HCT116 (cell line): ENCODE results near the gene SNX19. TPM values are rescaled to one million over a fixed set of nuclear protein-coding genes. Genes with fewer than 3 reads are reported as not detected.

Experiments
- ATAC-seq: fragments of 200-7000 bp; cut with Tn5 transposase; 2 replicates; pipeline ENCODE4 v1.9.1; 2020; ENCODE audit warnings: mild to moderate bottlenecking, moderate library complexity
- BruUV-seq: library from RNA; stranded (reverse); fragments of 400-500 nt; replicated peaks from 2 replicates; lab custom pipeline; 2021; lab: Mats Ljungman, UMichigan
- CTCF ChIA-PET: fragments of 300-600 bp; sonication (Branson Sonifier 250); formaldehyde crosslinking; loops from one replicate; lab custom pipeline; 2021; ENCODE audit warnings: antibody characterized with exemption; lab: Charles Lee
- POLR2A ChIA-PET: fragments of 300-600, 350-600 bp; sonication (Branson Sonifier 250); formaldehyde crosslinking; loops from one replicate; lab custom pipeline; 2021; ENCODE audit warnings: antibody characterized with exemption; lab: Charles Lee
- RAD21 ChIA-PET, 2 experiments: fragments of 300-600 bp; sonication (Branson Sonifier 250); formaldehyde crosslinking; loops; one replicate each; lab custom pipeline; 2023; ENCODE audit warnings: low total read pairs in 2 of 2; ENCODE audit not compliant: uncharacterized antibody in 2 of 2, unreplicated experiment in 2 of 2, low non-redundant PET in 1 of 2; lab: Charles Lee
- DNase-seq: peaks from one replicate; pipeline ENCODE4 v3.0.0-alpha.2; 2010; ENCODE audit warnings: low read depth, low spot score
- H2AFZ ChIP-seq: fragments of 200-600 bp; shearing (Covaris generic), sonication (generic); 2 replicates; pipeline ENCODE4 v1.6.1; 2017; ENCODE audit warnings: low read depth, mixed run types, mixed read lengths, antibody characterized with exemption, low read length; ENCODE audit not compliant: poor library complexity, severe bottlenecking
- H3K27ac ChIP-seq: 2 replicates; pipeline ENCODE4 v1.5.1; 2012; ENCODE audit warnings: low read depth, low read length
- H3K27me3 ChIP-seq: fragments of 200-600 bp; sonication (generic); 2 replicates; pipeline ENCODE4 v1.6.1; 2016; ENCODE audit warnings: mixed run types, low read length, mixed read lengths; ENCODE audit not compliant: insufficient read depth
- H3K36me3 ChIP-seq, 2 experiments: fragments of 200-500 bp in 1 of 2; fragments of 200-600 bp in 1 of 2; sonication (Bioruptor generic) in 1 of 2; sonication (generic) in 1 of 2; 2 replicates each; pipeline versions ENCODE4 v1.5.1 to v1.6.1; 2014 to 2016; ENCODE audit warnings: low read length in 2 of 2, inconsistent platforms in 1 of 2, mixed read lengths in 1 of 2, mixed run types in 1 of 2; ENCODE audit not compliant: insufficient read depth in 2 of 2, control insufficient read depth in 1 of 2
- H3K4me1 ChIP-seq, 2 experiments: fragments of 200-600 bp in 1 of 2; sonication (generic) in 1 of 2; 2 replicates each; pipeline versions ENCODE4 v1.5.1 to v1.6.1; 2012 to 2017; ENCODE audit warnings: low read length in 2 of 2, inconsistent platforms in 1 of 2, mild to moderate bottlenecking in 1 of 2, mixed read lengths in 1 of 2, mixed run types in 1 of 2, moderate library complexity in 1 of 2; ENCODE audit not compliant: insufficient read depth in 2 of 2, control insufficient read depth in 1 of 2
- H3K4me2 ChIP-seq: fragments of 200-600 bp; sonication (generic); 2 replicates; pipeline ENCODE4 v1.6.1; 2017; ENCODE audit warnings: mixed run types, low read length, mixed read lengths
- H3K4me3 ChIP-seq, 2 experiments: fragments of 200-600 bp in 1 of 2; sonication (generic) in 1 of 2; replicated peaks in 1 of 2; 2 replicates each; pipeline ENCODE4 v1.5.1; 2011 to 2016; ENCODE audit warnings: low read length in 2 of 2, control low read depth in 1 of 2, low read depth in 1 of 2, mild to moderate bottlenecking in 1 of 2, mixed read lengths in 1 of 2, mixed run types in 1 of 2
- H3K79me2 ChIP-seq: fragments of 200-600 bp; sonication (generic); 2 replicates; pipeline ENCODE4 v1.6.1; 2017; ENCODE audit warnings: mild to moderate bottlenecking, mixed run types, low read length, moderate library complexity, mixed read lengths; ENCODE audit not compliant: insufficient read depth
- H3K9ac ChIP-seq: fragments of 200-600 bp; sonication (generic); 2 replicates; pipeline ENCODE4 v1.6.1; 2016; ENCODE audit warnings: low read length, mixed read lengths
- H3K9me2 ChIP-seq: fragments of 200-600 bp; sonication (generic), shearing (Covaris generic); 2 replicates; pipeline ENCODE4 v1.6.1; 2017; ENCODE audit warnings: mixed run types, mild to moderate bottlenecking, moderate library complexity; ENCODE audit not compliant: insufficient read depth
- H3K9me3 ChIP-seq, 2 experiments: fragments of 200-500 bp in 1 of 2; fragments of 200-600 bp in 1 of 2; sonication (Bioruptor generic) in 1 of 2; sonication (generic) in 1 of 2; 2 replicates each; pipeline ENCODE4 v1.6.1; 2014 to 2017; ENCODE audit warnings: low read length in 2 of 2, mixed read lengths in 2 of 2, inconsistent platforms in 1 of 2, low read depth in 1 of 2, mild to moderate bottlenecking in 1 of 2, mixed run types in 1 of 2, moderate library complexity in 1 of 2; ENCODE audit not compliant: control insufficient read depth in 1 of 2, insufficient read depth in 1 of 2
- H4K20me1 ChIP-seq: fragments of 200-600 bp; sonication (generic), shearing (Covaris generic); 2 replicates; pipeline ENCODE4 v1.6.1; 2017; ENCODE audit warnings: mixed run types, mild to moderate bottlenecking, moderate library complexity; ENCODE audit not compliant: insufficient read depth
- ELF1 ChIP-seq: IDR thresholded peaks from 2 replicates; pipeline ENCODE4 v1.6.1; 2012; ENCODE audit warnings: low read depth, borderline replicate concordance
- EZH2phosphoT487 ChIP-seq: fragments of 200-600 bp; IDR thresholded peaks from 2 replicates; pipeline ENCODE4 v1.6.1; 2018; ENCODE audit warnings: antibody characterized with exemption, borderline replicate concordance
- FOSL1 ChIP-seq: IDR thresholded peaks from 2 replicates; pipeline ENCODE4 v1.6.1; 2012; ENCODE audit warnings: low read depth
- POLR2AphosphoS5 ChIP-seq: IDR thresholded peaks from 2 replicates; pipeline ENCODE4 v1.6.1; 2011; ENCODE audit warnings: mild to moderate bottlenecking, low read depth, low read length, moderate library complexity
- RAD21 ChIP-seq: IDR thresholded peaks from 2 replicates; pipeline ENCODE4 v1.6.1; 2012; ENCODE audit warnings: low read depth, mild to moderate bottlenecking
- REST ChIP-seq: IDR thresholded peaks from 2 replicates; pipeline ENCODE4 v1.6.1; 2012; ENCODE audit warnings: low read depth
- SP1 ChIP-seq: IDR thresholded peaks from 2 replicates; pipeline ENCODE4 v1.6.1; 2012; ENCODE audit warnings: low read depth
- SRF ChIP-seq: IDR thresholded peaks from 2 replicates; pipeline ENCODE4 v1.6.1; 2012; ENCODE audit warnings: low read depth
- ZFX ChIP-seq: fragments of 450-650 bp; IDR thresholded peaks from 2 replicates; pipeline ENCODE4 v1.6.1; 2017
- ZNF274 ChIP-seq: fragments of 200-500 bp; sonication (Bioruptor generic); IDR thresholded peaks from 2 replicates; pipeline ENCODE4 v1.6.1; 2014; ENCODE audit warnings: mild to moderate bottlenecking, low read depth, low read length, inconsistent platforms
- intact Hi-C: fragments of 100-400 bp; cut with micrococcal nuclease; formaldehyde crosslinking; loops from 2 replicates; pipeline ENCODE4 v1.10.0; 2022
- total RNA-seq: library from RNA; stranded (reverse); gene quantifications from one replicate; pipeline ENCODE4 v1.2.1, GENCODE V29; 2021; ENCODE audit not compliant: unreplicated experiment
- TF ChIP-seq, protein P1 (sequence below): IDR thresholded peaks from 2 replicates; pipeline ENCODE4 v1.6.1; 2012

SNX19 gene
- total RNA-seq, 1 experiment from 2014 or later: 25.2 TPM

DNA sequence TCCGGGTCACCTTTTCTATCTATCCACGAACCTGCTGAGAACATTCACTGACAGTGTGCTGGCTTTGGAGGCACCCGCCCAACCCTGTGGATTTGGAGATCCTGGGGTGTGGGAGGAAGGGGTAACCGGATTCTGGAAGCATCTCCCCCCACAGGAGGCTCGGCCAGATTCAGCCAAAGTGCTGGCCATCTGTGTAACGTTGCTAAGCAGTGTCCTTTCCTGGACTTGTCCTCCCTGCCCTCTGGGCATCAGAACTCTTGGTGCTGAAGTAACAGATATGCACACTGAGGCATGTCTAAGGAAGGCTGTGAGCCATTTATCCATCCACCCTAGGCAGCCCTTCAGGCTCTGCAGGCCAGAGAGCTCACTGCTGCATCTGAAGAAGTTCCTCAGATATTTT lies 85.7 kb downstream of the SNX19 start:
- intact Hi-C loops: no loop called here
- ChIA-PET RAD21 (interaction anchor here in 1 of 2 experiments (1.3 kb wide), 1 partner anchor 400 kb away, joined by 3 read pairs; no protein-coding TSS in a partner anchor), CTCF (no interaction called here), POLR2A (no interaction called here)
- Histone ChIP-seq H3K4me1 (no peaks in the 10 kb centered on the region), H3K36me3 (no peaks in the 10 kb centered on the region), H3K79me2 (no peaks in the 10 kb centered on the region), H3K9me2 (no peaks in the 10 kb centered on the region), H3K27me3 (peaks cover 5% of the 10 kb centered on the region; the same call in 1 of the 2 replicates)
- DNase-seq: no peak
- no peak for ATAC-seq
- TF ChIP-seq ZFX (no peak), FOSL1 (no peak), EZH2phosphoT487 (no peak), ELF1 (no peak), SP1 (no peak)
- TF ChIP-seq, protein P1, sequence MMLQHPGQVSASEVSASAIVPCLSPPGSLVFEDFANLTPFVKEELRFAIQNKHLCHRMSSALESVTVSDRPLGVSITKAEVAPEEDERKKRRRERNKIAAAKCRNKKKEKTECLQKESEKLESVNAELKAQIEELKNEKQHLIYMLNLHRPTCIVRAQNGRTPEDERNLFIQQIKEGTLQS: no peak
- TF ChIP-seq, all 23 proteins: peak for 0
- Histone ChIP-seq H2AFZ (no peak overlapping the region), H4K20me1 (no peaks in the 10 kb centered on the region), H3K9ac (no peak overlapping the region), H3K4me2 (no peak overlapping the region), H3K4me3 (no peak overlapping the region), H3K27ac (no peak overlapping the region), H3K9me3 (no peaks in the 10 kb centered on the region)
- BruUV-seq: no TSS peak

DNA sequence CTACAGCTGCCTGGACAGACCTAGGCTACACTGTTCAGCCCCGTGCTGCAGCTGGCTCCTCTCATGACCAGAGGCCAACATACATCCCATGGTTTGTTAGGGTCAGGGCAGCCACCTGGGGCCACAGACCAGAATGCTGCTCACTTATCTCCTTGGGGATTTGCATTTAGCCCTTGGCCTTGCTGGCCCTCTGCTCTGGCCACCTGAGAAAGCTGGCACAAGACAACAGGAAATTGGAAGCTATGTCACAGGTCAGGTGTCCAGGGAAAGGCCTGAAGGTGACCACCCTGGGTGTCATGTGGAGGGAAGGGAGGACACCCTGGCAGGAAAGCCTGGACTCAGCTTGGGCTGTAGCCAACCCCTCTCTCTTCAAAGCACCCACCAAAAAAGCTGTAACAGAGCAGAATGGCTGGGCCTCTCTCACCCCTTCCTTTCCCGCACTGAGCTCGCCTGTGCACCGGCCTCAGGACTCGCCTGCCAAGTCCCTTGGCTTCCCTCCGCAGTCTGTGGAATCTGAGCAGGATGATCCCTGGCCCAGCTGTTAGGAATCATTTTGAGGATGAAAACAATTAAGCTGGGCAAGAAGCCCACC lies 86.3 kb downstream of the SNX19 start:
- Histone ChIP-seq H3K9ac (no peak overlapping the region), H2AFZ (no peak overlapping the region), H3K4me1 (no peaks in the 10 kb centered on the region), H3K4me3 (no peak overlapping the region), H3K9me3 (no peaks in the 10 kb centered on the region), H3K27ac (no peak overlapping the region), H4K20me1 (no peaks in the 10 kb centered on the region)
- intact Hi-C loops: no loop called here
- RAD21 ChIA-PET: no interaction called here
- no peak for TF ChIP-seq EZH2phosphoT487
- no peak for TF ChIP-seq REST
- no peak for TF ChIP-seq POLR2AphosphoS5
- no peak for TF ChIP-seq RAD21
- TF ChIP-seq SP1: no peak
- no peak for TF ChIP-seq SRF
- TF ChIP-seq ZNF274: no peak
- TF ChIP-seq, all 23 proteins: peak for 0
- no peaks in the 10 kb centered on the region for H3K9me2 ChIP-seq
- ChIA-PET POLR2A (no interaction called here), CTCF (no interaction called here)
- H3K36me3 ChIP-seq: no peaks in the 10 kb centered on the region
- BruUV-seq: no TSS peak
- peaks cover 4% of the 10 kb centered on the region; the same call in 1 of the 2 replicates for H3K27me3 ChIP-seq
- no peak for DNase-seq
- H3K79me2 ChIP-seq: no peaks in the 10 kb centered on the region
- no peak overlapping the region for H3K4me2 ChIP-seq
- ATAC-seq: no peak
